Psoas muscle (tissue), 8 donors: ENCODE measurements around the gene CADM4. TPM values are rescaled to one million over a fixed set of nuclear protein-coding genes. Genes with fewer than 3 reads are reported as not detected.

Experiments
- ATAC-seq, 4 donors: fragments of 200-7000 bp; cut with Tn5 transposase; one replicate each; pipeline ENCODE4 v1.9.1; 2020; ENCODE audit warnings: moderate library complexity in 3 of 4, mild to moderate bottlenecking in 2 of 4
- DNase-seq, 2 donors: peaks; one replicate each; pipeline ENCODE4 v3.0.0-alpha.2; 2020
- H3K27ac ChIP-seq: fragments of 200-600 bp; one replicate; pipeline ENCODE4 v1.8.0; 2022
- H3K27me3 ChIP-seq, 3 donors: fragments of 200-600 bp in 1 of 3; one replicate each; pipeline versions ENCODE4 v1.6.1 to v1.8.0; 2013 to 2022; ENCODE audit warnings: low read length in 2 of 3, mild to moderate bottlenecking in 2 of 3, moderate library complexity in 1 of 3; ENCODE audit not compliant: insufficient read depth in 3 of 3
- H3K36me3 ChIP-seq, 2 donors: fragments of 200-600 bp in 1 of 2; one replicate each; pipeline versions ENCODE4 v1.6.1 to v1.8.0; 2013 to 2022; ENCODE audit warnings: low read depth in 1 of 2, mild to moderate bottlenecking in 1 of 2, moderate library complexity in 1 of 2; ENCODE audit not compliant: insufficient read depth in 1 of 2
- H3K4me1 ChIP-seq: fragments of 200-600 bp; one replicate; pipeline ENCODE4 v1.8.0; 2022
- H3K4me3 ChIP-seq: fragments of 200-600 bp; one replicate; pipeline ENCODE4 v1.8.0; 2022; ENCODE audit warnings: mild to moderate bottlenecking
- H3K9me3 ChIP-seq: fragments of 200-600 bp; one replicate; pipeline ENCODE4 v1.8.0; 2022
- WGBS, 3 donors: extraction: QIAGEN DNeasy Blood & Tissue Kit; methylation state at CpG; one replicate each; pipeline versions ENCODE4 v1.1.6 to v1.1.7; 2013; 5-methylcytosine and 5-hydroxymethylcytosine counted together
- intact Hi-C, 2 donors: fragments of 100-400 bp; cut with DNase I; formaldehyde crosslinking; loops; one replicate each; pipeline versions ENCODE4 v1.11.0 to v1.14.2; 2022
- polyA plus RNA-seq, 3 donors: library from polyadenylated mRNA; stranded (reverse); fragments of 200-250 nt; gene quantifications; one replicate each; pipeline ENCODE4 v1.2.3, GENCODE V29; 2013
- total RNA-seq, 4 donors: library from RNA; stranded (reverse); fragmentation: NEBNext Ultra II Directional in 2 of 4; extraction: Animal tissue kit (Norgen Biotek cat#: 25700) in 2 of 4; gene quantifications; one replicate each; pipeline versions ENCODE4 v1.2.1 to v1.2.4, GENCODE V29; 2021 to 2023
- TF ChIP-seq, protein P1 (sequence below): fragments of 200-600 bp; IDR thresholded peaks from one replicate; pipeline ENCODE4 v1.8.0; 2022; ENCODE audit warnings: antibody characterized with exemption
- donor health status: healthy with polysubstance abuse.
- donor health status: DM: no; HTN: no; CAD: no; lungs with moderate emphysema.
- donor health status: Bipolar disorder and iron deficiency.
- donor health status: healthy.
- donor health status: DM: yes; HTN: yes; CAD: no.
- donor health status: DM: no; HTN: no; CAD: no.
- donor health status: DM: no; HTN: no; CAD: no.
- donor health status: DM: yes; HTN: yes; CAD: no.

The CADM4 gene
- total and polyA plus RNA-seq, 7 donors: 1.8 to 10.6 (median 4.4) TPM

DNA sequence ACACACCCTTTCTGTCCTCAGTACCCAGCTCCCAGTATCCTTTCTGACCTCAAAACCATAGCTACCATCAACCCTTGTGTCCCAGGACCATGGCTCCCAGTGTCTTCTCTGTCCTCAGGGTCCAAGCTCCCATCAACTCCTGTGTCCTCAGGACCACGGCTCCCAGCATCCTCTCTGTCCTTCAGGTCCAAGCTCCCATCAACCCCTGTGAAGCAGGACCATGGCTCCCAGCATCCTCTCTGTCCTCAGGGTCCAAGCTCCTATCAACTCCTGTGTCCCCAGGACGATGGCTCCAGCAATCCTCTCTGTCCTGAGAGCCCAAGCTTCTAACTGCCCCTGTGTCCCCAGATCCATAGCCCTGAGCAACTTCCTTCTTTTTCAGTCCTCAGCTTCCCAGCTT, 1.7 kb upstream of the CADM4 start:
- H3K4me1 ChIP-seq: no peaks in the 10 kb centered on the region

DNA sequence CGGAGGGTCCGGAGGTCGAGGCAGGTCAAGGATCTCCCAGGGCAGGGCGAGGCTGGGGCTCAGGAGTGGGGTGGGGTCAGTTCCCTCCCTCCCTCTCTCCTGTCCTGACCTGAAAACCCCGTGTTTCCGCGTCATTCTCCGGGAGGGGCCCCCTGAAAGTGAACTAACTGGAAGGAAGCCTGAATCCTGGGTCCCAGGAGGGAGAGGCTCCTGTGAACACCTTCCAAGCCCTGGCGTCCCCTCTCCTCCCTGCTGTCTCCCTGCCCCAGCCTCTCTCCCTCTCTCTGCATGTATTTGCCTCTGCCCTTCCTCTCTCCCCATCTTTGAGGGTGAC, 741 bp upstream of the CADM4 start:
- ATAC-seq (peak in 1 of 4 donors; percentile 21), DNase-seq (no peak)
- Histone ChIP-seq H3K36me3 (no peaks in the 10 kb centered on the region), H3K27me3 (peaks cover 0 to 10% (median 5%) of the 10 kb centered on the region in 3 donors), H3K4me1 (no peaks in the 10 kb centered on the region), H3K27ac (no peak overlapping the region), H3K9me3 (no peaks in the 10 kb centered on the region), H3K4me3 (peak overlapping the region; percentile 62)
- TF ChIP-seq, protein P1, sequence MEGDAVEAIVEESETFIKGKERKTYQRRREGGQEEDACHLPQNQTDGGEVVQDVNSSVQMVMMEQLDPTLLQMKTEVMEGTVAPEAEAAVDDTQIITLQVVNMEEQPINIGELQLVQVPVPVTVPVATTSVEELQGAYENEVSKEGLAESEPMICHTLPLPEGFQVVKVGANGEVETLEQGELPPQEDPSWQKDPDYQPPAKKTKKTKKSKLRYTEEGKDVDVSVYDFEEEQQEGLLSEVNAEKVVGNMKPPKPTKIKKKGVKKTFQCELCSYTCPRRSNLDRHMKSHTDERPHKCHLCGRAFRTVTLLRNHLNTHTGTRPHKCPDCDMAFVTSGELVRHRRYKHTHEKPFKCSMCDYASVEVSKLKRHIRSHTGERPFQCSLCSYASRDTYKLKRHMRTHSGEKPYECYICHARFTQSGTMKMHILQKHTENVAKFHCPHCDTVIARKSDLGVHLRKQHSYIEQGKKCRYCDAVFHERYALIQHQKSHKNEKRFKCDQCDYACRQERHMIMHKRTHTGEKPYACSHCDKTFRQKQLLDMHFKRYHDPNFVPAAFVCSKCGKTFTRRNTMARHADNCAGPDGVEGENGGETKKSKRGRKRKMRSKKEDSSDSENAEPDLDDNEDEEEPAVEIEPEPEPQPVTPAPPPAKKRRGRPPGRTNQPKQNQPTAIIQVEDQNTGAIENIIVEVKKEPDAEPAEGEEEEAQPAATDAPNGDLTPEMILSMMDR: no peak
- WGBS, 3 donors: 4 to 8% (median 5%) methylated on average over 6 to 9 of the region's 9 CpGs
- intact Hi-C loops: no loop called here

More for the DNA sequence above, 1.7 kb upstream of the CADM4 start:
- 66 to 73% (median 72%) methylated on average over 2 of the region's 2 CpGs for WGBS, 3 donors
- H3K27me3 ChIP-seq: peaks cover 0 to 10% (median 5%) of the 10 kb centered on the region in 3 donors
- TF ChIP-seq, protein P1: no peak
- DNase-seq (no peak), ATAC-seq (no peak)
- no peak overlapping the region for H3K27ac ChIP-seq
- no peak overlapping the region for H3K4me3 ChIP-seq
- H3K9me3 ChIP-seq: no peaks in the 10 kb centered on the region
- H3K36me3 ChIP-seq: no peaks in the 10 kb centered on the region
- intact Hi-C loops: no loop called here

DNA sequence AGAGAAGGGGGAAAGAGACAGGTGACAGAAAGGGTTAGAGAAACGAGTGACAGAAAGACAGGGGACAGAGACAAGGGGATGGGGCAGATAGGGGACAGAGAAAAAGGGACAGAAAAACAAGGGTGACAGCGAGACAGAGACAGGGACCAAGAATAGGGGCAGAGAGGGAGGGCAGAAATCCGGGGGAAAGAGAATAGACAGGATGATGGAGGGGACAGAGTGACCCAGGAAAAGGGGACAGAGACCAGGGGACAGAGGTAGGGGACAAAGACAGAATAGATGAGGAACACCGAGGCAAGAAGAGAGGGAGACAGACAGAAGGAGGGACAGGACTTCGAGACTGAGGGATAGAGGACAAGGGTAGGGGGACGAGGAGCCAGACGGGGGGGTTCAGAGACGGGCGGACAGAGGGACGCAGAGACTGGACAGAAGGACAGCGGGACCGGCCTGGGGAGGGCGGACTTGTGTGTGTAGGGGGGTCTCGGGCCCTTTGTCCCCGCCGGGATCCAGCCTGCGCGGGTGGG, 593 bp downstream of the CADM4 start:
- TF ChIP-seq, protein P1: no peak
- Histone ChIP-seq H3K4me1 (no peaks in the 10 kb centered on the region), H3K9me3 (no peaks in the 10 kb centered on the region), H3K4me3 (peak overlapping the region; percentile 59), H3K36me3 (no peaks in the 10 kb centered on the region), H3K27ac (no peak overlapping the region), H3K27me3 (peaks cover 0 to 10% (median 5%) of the 10 kb centered on the region in 3 donors)
- WGBS, 3 donors: 6 to 20% (median 13%) methylated on average over 7 to 18 of the region's 18 CpGs
- intact Hi-C loops: no loop called here
- no peak for ATAC-seq
- no peak for DNase-seq

DNA sequence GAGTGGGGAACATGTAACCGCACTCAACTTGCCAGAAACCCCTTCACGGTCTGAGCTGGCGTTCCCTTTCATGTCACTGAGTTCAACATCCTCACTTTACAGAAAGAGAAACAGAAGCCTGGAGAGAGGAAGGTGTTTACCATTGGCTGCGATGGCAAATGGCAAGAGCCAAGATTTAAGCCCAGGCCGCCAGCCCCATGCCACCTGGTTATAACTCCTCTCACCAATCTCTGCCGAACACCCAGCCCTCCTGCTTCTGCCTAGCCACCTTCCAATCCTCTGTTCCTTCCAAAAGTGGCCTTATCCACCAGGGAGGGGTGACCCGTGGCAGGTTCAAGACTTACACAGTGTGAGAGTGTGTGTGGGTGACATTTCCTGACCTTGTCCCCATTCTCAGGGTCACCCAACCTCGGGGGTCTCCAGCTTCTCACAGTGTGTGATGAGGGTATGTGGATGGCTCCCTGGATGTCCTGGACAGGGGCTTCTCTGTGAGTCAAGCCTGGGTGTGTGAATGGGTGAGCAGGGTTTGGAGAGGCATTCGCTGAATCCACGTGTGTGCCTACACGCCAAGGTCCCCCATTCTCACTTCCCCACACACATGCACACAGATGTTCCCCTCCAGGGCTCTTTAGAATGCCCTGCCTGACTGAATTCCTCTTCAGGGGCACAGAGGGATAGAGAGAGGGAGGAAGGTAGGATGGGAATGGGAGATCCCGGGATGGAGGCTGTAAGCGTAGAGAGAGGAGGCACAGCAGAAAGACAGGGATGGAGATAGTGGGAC, 1.2 kb downstream of the CADM4 start:
- 70 to 72% (median 71%) methylated on average over 13 of the region's 13 CpGs for WGBS, 3 donors
- H3K27ac ChIP-seq: no peak overlapping the region
- peak overlapping the region; percentile 59 for H3K4me3 ChIP-seq
- no peaks in the 10 kb centered on the region for H3K4me1 ChIP-seq
- TF ChIP-seq, protein P1: no peak
- intact Hi-C loops: no loop called here
- no peaks in the 10 kb centered on the region for H3K9me3 ChIP-seq
- DNase-seq (no peak), ATAC-seq (no peak)
- H3K27me3 ChIP-seq: peaks cover 0 to 10% (median 5%) of the 10 kb centered on the region in 3 donors
- no peaks in the 10 kb centered on the region for H3K36me3 ChIP-seq
